IgD-negative memory B cell (primary cell): ENCODE measurements around the gene IRAK1. TPM values are rescaled to one million over a fixed set of nuclear protein-coding genes. Genes with fewer than 3 reads are reported as not detected.

ENCODE experiments used
- H3K27ac Mint-ChIP-seq, 3 donors: one replicate each; pipeline ENCODE4 v1.8.0; 2020 to 2022; ENCODE audit warnings: mild to moderate bottlenecking in 3 of 3, mixed read lengths in 3 of 3, moderate library complexity in 1 of 3
- H3K27me3 Mint-ChIP-seq: one replicate; pipeline ENCODE4 v1.8.0; 2021; ENCODE audit warnings: mixed read lengths
- H3K36me3 Mint-ChIP-seq: one replicate; pipeline ENCODE4 v1.8.0; 2020; ENCODE audit warnings: mild to moderate bottlenecking, mixed read lengths
- H3K4me1 Mint-ChIP-seq, 3 donors: one replicate each; pipeline ENCODE4 v1.8.0; 2020 to 2022; ENCODE audit warnings: mixed read lengths in 3 of 3, mild to moderate bottlenecking in 1 of 3
- H3K4me3 Mint-ChIP-seq, 4 donors: one replicate each; pipeline ENCODE4 v1.8.0; 2020 to 2022; ENCODE audit warnings: mild to moderate bottlenecking in 4 of 4, mixed read lengths in 4 of 4, moderate library complexity in 3 of 4
- H3K9me3 Mint-ChIP-seq, 3 donors: one replicate each; pipeline ENCODE4 v1.8.0; 2020 to 2021; ENCODE audit warnings: mixed read lengths in 3 of 3, mild to moderate bottlenecking in 1 of 3
- polyA plus RNA-seq: library from polyadenylated mRNA; unstranded; fragments of 300-500 nt; fragmentation: Illumina TruSeq; gene quantifications from one replicate; pipeline ENCODE4 v1.2.3, GENCODE V29; 2021

The IRAK1 gene
- polyA plus RNA-seq, 1 donor from 2014 or later: 110 TPM

DNA sequence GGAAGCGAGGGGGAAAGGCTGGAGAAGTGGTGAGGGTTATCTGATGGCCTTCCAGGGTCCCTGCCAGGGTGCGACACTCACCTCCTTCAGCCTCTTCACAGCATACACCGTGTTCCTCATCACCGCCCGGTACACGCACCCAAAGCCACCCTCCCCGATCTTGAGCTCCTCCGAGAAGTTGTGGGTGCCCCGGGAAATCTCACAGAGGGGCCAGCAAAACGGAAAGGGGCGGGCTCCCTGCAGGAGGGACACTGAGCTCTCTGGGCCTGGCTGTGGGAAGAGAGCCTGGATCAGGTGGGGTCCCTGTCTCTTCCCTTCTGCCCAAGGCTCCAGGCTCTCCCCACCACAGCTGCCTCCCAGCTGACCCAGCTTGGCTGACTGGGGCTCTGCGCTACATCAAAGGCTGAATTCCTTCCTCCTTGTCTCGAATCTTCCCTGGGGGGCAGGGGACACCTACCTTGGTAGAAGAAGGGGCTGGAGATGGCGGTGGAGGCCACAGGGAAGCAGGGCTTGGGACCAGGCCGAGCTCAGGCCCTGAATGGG is 1.1 kb downstream of the IRAK1 start:
- H3K27me3 Mint-ChIP-seq: no peaks in the 10 kb centered on the region
- no peaks in the 10 kb centered on the region for H3K9me3 Mint-ChIP-seq
- H3K27ac Mint-ChIP-seq: peak overlapping the region; percentile 86 to 94 (median 91)
- H3K4me1 Mint-ChIP-seq: peaks cover 3 to 6% (median 4%) of the 10 kb centered on the region in 3 donors
- peak overlapping the region; percentile 84 to 97 (median 92) for H3K4me3 Mint-ChIP-seq
- H3K36me3 Mint-ChIP-seq: peaks cover 2% of the 10 kb centered on the region

DNA sequence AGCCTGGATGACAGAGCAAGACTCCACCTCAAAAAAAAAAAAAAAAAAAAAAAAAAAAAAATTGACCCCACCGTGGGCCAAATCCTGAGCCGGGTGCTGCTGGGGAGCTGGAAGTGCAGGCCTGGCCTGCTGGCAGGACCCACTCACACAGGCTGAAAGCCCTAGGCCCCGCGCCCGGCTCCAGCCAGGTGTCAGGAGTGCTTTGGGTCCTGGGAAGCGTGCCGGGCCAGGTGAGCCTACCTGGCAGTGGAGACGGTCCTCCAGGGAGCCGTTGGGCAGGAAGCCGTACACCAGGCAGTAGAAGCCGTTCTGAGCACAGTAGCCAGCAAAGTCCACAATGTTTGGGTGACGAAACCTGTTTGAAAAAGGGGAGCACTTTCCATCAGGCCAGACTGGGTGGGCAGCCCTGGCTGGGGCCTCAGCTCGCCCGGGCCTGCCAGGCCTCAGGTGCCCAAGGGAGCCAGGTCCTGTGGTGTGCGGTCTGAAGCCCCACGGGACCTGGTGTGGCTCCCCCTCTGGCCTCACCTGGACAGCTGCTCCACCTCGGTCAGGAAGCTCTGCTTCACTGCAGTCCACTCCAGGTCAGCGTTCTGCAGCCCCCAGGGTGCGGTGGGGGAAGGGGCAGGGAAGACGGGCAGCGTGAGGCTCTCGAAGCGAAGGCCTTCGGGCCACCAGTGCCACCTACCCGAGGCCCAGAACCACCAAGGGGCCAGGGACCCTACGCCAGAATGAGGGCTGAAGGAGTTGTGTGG is 1.8 kb downstream of the IRAK1 start:
- Mint-ChIP-seq H3K4me3 (peak overlapping the region; percentile 84 to 97 (median 92)), H3K9me3 (no peaks in the 10 kb centered on the region), H3K27ac (peak overlapping the region in 2 of 3 donors; percentile 76 to 91), H3K27me3 (no peaks in the 10 kb centered on the region), H3K36me3 (no peaks in the 10 kb centered on the region), H3K4me1 (peaks cover 3 to 7% (median 4%) of the 10 kb centered on the region in 3 donors)

DNA sequence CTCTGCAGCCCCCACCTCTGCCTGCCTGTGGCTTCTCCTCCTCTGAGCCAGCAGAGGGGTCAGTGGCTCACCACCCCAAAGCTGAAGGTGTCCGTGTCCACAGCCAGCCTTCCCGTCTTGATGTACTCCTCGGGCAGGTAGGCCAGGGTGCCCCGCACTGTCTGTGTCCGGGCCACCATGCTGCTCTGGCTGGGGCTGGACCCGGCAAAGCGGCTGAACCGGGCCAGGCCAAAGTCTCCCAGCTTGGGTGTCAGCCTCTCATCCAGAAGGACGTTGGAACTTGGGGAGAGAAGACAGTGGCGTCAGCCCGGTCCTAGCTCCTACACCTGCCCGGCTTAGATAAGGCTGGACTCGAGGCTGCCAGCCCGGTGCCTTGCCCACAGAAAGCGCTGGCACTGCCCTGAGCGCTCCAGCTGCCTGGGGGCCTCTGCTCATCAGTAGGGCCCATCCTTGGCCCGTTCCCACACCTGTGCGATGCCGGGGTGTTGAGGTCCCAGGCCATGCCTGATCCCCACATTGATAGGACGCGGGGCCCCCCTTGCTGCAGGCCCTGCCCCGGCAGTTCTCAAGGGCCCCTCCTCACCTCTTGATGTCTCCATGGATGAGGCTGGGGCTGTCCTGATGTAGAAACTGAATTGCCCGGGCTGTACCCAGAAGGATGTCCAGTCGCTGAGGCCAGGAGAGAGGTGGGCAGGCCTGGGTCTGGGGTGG is 3.2 kb downstream of the IRAK1 start:
- no peaks in the 10 kb centered on the region for H3K9me3 Mint-ChIP-seq
- H3K4me1 Mint-ChIP-seq: peaks cover 3 to 6% (median 4%) of the 10 kb centered on the region in 3 donors
- H3K27ac Mint-ChIP-seq: peak overlapping the region in 1 of 3 donors; percentile 31
- H3K27me3 Mint-ChIP-seq: peaks cover 4% of the 10 kb centered on the region
- H3K4me3 Mint-ChIP-seq: peak overlapping the region in 2 of 4 donors; percentile 12 to 35
- H3K36me3 Mint-ChIP-seq: no peaks in the 10 kb centered on the region

DNA sequence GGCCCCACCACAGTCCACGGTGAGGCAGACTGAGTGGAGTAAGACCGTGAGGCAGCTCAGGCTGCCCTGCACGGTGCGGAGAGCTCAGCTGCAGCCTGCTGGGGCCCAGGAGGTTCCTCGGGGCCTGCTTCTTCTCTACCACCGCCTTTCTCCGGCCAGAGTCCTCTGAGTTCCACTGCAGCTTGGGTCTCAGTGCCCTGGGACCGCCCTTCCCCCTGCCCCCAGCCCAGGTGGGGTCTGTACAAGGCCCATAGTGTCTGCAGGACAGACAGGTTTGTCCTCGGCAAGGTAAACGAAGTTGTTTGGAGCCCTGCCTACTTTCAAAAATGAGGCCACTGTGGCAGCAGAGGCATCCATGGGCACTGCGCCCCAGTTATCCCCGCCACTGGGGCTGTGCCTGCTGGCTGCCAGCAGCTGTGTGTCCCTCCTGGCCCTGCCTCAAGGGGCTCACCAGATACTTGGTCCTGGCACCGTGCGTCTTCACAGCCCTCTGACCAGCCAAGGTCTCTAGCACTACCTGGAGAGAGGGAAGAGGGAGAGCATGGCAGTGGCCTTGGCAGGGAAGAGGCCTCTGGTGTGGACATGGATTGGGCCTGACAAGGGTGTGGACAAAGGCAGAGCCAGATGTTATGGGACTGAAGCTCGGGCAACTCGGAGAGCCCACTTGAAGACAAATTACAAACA is 4.0 kb downstream of the IRAK1 start:
- Mint-ChIP-seq H3K36me3 (no peaks in the 10 kb centered on the region), H3K27me3 (peaks cover 4% of the 10 kb centered on the region), H3K4me1 (peaks cover 3 to 6% (median 4%) of the 10 kb centered on the region in 3 donors), H3K27ac (peak overlapping the region in 1 of 3 donors; percentile 63), H3K9me3 (no peaks in the 10 kb centered on the region), H3K4me3 (peak overlapping the region in 2 of 4 donors; percentile 35 to 37)

DNA sequence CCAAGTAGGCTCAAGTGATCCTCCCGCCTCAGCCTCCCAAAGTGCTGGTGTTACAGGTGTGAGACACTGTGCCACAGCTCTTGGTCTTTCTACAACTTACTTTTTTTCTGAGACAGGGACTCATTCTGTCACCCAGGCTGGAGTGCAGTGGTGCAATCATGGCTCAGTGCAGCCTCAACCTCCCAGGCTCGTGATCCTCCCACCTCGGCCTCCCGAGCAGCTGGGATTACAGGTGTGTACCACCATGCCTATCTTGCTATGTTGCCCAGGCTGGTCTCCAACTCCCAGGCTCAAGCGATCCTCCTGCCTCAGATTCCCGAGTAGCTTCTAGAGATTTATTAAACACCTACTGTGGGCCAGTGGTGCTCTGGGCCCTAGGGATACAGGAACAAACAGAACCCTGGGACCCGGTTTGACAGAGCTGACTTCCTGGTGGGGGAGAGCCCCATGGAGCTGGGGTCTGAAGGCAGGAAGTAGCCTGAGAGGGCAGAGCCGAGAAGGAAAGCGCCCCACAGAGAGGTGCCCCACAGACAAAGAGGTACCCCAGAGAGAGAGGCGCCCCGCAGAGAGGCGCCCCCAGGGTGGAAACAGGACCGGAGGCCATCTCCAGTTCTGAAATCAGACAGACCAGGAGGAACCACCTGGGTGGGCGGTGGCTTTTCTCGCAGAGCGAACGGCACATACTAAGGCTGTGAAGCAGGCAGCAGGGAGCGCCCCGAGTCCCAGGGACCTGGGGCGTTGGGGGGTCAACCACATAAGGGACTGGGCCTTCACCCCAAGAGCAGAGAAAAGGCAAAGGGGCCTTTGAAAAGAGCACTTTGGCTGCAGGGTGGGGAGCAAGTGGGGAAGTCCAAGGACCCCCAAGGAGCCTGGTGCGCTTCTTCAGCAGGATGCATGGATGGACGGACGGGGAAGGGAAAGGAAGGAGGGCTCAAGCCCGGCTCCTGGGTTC is 5.0 kb downstream of the IRAK1 start:
- Mint-ChIP-seq H3K27me3 (peaks cover 4% of the 10 kb centered on the region), H3K4me1 (peaks cover 1 to 6% (median 4%) of the 10 kb centered on the region in 3 donors), H3K4me3 (peak overlapping the region in 2 of 4 donors; percentile 58 to 70), H3K9me3 (no peaks in the 10 kb centered on the region), H3K36me3 (no peaks in the 10 kb centered on the region), H3K27ac (peak overlapping the region in 2 of 3 donors; percentile 46 to 93)

DNA sequence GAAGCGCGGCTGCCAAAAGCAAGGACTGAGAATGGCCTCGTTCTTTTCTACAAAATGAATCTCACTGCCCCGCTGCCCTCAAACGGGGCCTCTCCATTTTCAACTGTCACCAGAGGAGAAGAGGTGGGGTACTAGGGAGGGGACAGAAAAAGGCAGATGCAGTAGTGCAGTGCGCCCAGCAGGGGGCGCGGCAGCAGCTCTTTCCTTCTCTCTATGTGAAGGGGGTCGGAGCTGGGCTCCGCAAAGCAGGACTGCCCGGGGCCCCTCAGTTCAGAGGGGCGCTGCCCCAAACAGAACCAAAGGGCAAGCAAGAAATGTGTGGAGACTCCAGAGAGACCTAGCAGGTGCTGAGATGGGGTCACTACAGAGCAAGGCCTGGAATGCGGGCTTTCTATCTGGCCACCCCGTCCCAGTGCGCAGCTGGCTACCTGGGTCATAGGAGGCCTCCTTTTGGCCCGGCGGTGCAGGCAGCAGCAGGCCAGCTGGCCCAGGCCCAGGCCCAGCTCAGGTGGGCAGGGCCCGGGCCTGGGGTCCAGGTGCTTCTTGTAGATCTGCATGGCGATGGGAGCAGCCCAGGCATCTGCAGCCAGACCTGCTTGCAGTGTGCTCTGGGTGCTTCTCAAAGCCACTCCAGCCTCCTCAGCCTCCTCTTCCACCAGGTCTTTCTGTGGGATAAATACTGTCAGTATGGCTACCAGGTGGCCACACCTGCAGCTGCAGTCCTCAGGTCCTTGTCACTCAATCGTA is 5.9 kb downstream of the IRAK1 start:
- H3K9me3 Mint-ChIP-seq: no peaks in the 10 kb centered on the region
- peaks cover 4% of the 10 kb centered on the region for H3K27me3 Mint-ChIP-seq
- H3K4me3 Mint-ChIP-seq: peak overlapping the region in 1 of 4 donors; percentile 78
- H3K27ac Mint-ChIP-seq: peak overlapping the region in 1 of 3 donors; percentile 74
- H3K4me1 Mint-ChIP-seq: peaks cover 2 to 7% (median 4%) of the 10 kb centered on the region in 3 donors
- H3K36me3 Mint-ChIP-seq: no peaks in the 10 kb centered on the region

DNA sequence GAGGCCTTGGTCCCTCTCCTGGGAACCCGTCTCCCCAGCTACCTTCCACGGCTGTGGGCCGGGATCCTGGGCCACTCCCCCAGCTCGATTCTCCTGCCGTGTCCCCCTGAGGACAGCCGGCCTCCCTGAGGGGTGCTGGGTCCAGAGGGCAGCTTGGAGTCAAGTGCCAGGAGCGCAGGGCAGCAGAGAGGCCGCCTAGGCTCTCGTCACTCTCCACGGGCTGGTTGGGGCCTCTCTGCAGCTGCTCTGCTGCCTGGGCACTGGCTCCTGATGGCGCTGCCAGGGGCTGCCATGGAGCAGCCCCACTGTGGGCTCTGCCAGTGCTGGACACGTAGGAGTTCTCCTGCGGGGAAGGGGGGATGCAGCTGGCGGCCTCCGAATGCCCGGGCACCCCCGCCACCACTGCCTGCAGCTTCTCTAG is 6.7 kb downstream of the IRAK1 start:
- no peak overlapping the region for H3K27ac Mint-ChIP-seq
- H3K9me3 Mint-ChIP-seq: no peaks in the 10 kb centered on the region
- H3K36me3 Mint-ChIP-seq: no peaks in the 10 kb centered on the region
- H3K4me1 Mint-ChIP-seq: peaks cover 6 to 12% (median 6%) of the 10 kb centered on the region in 3 donors
- H3K4me3 Mint-ChIP-seq: no peak overlapping the region
- H3K27me3 Mint-ChIP-seq: peaks cover 8% of the 10 kb centered on the region

DNA sequence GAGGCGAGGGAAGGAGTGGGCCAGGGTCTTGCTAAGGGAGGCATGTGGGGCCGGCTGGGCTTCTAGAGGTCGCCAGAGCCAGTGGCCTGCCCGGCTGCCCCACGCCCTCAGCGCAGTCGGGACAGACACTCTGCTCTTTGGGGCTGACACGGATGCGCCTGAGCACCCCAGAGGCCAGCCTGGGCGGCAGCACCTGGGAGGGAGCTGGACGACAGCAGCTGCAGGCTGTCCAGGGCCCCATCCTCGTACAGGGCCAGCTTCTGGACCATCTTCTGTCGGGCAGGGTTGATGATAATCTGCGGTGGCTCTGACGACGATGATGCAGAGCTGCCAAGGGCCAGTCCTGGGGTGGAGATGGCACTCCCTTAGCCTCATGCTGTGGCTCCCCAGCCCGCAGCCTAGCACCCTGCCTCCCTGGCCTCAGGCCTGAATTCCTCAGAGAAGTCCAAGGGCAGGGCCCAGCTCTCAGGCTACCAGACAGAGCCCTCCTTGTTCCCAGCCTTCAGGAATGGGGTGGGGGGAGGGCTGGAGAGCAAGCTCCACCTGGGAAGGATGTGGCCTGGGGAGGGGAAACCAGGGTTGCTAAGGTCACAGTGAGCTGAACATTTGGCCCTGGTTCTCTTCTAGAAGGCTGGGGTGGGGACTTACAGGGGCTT is 7.2 kb downstream of the IRAK1 start:
- H3K27me3 Mint-ChIP-seq: peaks cover 8% of the 10 kb centered on the region
- H3K27ac Mint-ChIP-seq: peak overlapping the region in 1 of 3 donors; percentile 69
- peaks cover 11 to 17% (median 11%) of the 10 kb centered on the region in 3 donors for H3K4me1 Mint-ChIP-seq
- H3K9me3 Mint-ChIP-seq: no peaks in the 10 kb centered on the region
- no peak overlapping the region for H3K4me3 Mint-ChIP-seq
- H3K36me3 Mint-ChIP-seq: no peaks in the 10 kb centered on the region

DNA sequence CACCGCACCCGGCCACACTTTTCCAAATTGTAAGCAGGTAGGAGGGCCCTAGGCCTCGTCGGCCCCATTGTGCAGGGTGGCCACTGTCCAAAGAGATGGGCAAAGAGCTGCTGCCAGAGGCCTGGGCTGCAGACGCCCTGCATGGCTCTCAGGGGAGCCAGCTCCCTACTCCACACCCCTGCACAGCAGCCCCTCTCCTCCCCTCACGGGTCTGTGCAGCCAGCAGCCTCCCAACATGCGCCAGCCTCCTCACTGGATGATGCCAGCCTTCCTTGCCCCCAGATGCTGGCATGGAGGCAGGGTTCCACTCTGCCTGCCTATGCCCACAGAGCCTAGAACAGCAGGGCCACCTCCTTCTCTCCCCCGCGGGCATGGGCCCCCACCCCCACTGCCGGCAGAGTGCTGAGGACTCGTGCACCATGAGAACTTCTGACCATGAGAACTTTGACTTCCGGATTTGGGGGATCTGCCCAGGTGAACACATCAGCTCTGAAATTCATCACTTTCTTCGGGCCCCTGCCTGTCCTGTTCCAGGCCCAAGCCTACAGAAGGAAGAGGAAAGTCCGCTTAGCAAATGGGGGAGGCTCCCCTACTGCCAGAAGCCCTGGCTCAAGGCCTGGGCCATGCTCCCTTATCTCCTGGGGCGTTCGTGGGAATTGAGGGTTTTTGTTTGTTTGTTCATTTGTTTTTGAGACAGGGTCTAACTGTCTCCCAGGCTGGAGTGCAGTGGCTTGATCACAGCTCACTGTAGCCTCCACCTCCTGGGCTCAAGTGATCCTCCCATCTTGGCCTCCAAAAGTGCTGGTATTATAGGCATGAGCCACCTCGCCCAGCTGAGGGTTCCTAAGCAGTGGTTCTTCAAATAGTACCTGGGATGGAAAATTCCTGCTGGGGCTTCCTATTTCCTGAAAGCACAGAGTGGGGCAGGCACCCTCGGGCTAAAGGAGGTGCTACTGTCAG is 8.0 kb downstream of the IRAK1 start:
- peaks cover 10% of the 10 kb centered on the region for H3K27me3 Mint-ChIP-seq
- H3K36me3 Mint-ChIP-seq: no peaks in the 10 kb centered on the region
- peaks cover 15 to 19% (median 17%) of the 10 kb centered on the region in 3 donors for H3K4me1 Mint-ChIP-seq
- peak overlapping the region in 1 of 4 donors; percentile 45 for H3K4me3 Mint-ChIP-seq
- H3K9me3 Mint-ChIP-seq: no peaks in the 10 kb centered on the region
- peak overlapping the region in 2 of 3 donors; percentile 33 to 69 for H3K27ac Mint-ChIP-seq

DNA sequence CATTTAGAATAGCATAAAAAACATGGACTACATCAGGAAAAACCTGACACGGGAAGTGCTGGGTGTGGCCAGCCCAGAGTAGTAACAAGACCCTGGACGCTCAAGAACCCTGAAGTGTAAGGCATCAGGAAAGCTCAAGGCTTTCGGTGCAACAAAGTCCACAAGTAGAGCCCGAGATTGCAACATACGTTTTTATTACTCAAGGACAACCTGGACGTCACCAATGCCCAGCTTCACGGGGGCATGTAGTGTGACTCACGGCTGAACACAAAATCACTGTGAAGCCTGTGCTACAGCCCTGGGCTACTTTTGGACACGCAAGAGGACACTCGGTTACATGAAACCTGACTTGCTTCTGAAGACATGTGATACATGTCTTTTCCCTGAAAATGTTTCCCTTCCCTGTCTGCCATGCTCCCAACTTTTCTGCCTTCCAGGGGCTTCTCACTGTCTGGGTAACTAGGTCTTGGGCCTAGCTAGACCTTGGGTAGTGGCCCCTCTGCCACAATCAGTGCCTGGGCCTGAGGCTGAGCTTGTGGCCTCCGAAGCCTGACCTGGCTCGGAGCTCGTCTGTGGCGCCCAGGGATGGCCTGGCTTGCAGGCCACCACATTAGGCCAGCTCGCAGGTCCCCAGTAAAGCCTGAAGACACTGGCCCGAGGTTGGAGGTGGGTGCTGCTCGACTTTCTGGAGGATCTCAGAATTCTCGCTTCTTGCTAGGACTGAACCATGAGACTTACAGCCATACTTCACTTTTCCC is 9.2 kb downstream of the IRAK1 start:
- Mint-ChIP-seq H3K9me3 (no peaks in the 10 kb centered on the region), H3K36me3 (no peaks in the 10 kb centered on the region), H3K27me3 (peaks cover 12% of the 10 kb centered on the region), H3K27ac (no peak overlapping the region), H3K4me1 (peaks cover 19 to 23% (median 21%) of the 10 kb centered on the region in 3 donors), H3K4me3 (no peak overlapping the region)

DNA sequence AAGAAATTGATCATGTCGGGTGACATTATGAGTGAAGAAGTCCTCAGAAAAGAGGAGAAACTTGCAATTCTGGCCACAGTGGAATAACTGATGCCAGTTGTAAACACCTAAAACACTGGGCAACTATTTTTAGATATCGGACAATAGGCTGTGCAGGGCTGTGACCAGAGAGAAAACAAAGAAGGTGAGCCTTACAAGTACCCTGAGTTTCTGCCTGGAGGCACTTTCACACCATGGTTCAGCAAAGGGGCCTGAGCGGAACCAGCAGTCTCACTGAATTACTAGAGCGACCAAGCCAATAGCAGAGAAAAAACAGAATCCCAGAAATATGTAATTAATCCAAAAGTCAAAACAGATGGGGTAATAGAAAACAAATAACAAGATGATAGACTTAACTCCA is 11.2 kb downstream of the IRAK1 start:
- peaks cover 12% of the 10 kb centered on the region for H3K27me3 Mint-ChIP-seq

More for the DNA sequence above, 11.2 kb downstream of the IRAK1 start:
- Mint-ChIP-seq H3K36me3 (no peaks in the 10 kb centered on the region), H3K4me1 (peaks cover 24 to 30% (median 26%) of the 10 kb centered on the region in 3 donors), H3K4me3 (peak overlapping the region in 3 of 4 donors; percentile 48 to 84 (median 55)), H3K9me3 (no peaks in the 10 kb centered on the region), H3K27ac (peak overlapping the region; percentile 43 to 96 (median 67))
